ENCODE measurements around the gene TMEM187. TPM values are rescaled to one million over a fixed set of nuclear protein-coding genes. Genes with fewer than 3 reads are reported as not detected.
A peak's percentile ranks its signal among the peaks of the same experiment; 100 is the strongest.

Gene TMEM187
- polyA plus RNA-seq, 1 experiment: 8.7 TPM

GRCh38 chrX:153952373-153953026 lies 20.1 kb upstream of the TMEM187 start:
- no peak for DNase-seq (ENCODE audit: low read depth)
- Histone ChIP-seq H3K27me3 (ENCODE audit: control insufficient read depth, insufficient read depth, low read length) (no peaks in the 10 kb centered on the region), H3K36me3 (ENCODE audit: control insufficient read depth, insufficient read depth, low read length) (peaks cover 35% of the 10 kb centered on the region), H3K4me3 (ENCODE audit: low read depth, low read length) (no peak overlapping the region)
- ChIA-PET CTCF (interaction anchor here (0.6 to 2.0 kb wide), 4 partner anchors 14 to 285 kb away, joined by 3 to 10 read pairs (median 3); no protein-coding TSS in a partner anchor), POLR2A (no interaction called here)
- no peak for TF ChIP-seq CTCF (IDR thresholded peaks at IDR 0.05; ENCODE audit: insufficient read depth, low read depth, low read length)

- Histone ChIP-seq H3K36me3 (ENCODE audit: control insufficient read depth, insufficient read depth, low read length) (peaks cover 34% of the 10 kb centered on the region), H3K4me3 (ENCODE audit: low read depth, low read length) (no peak overlapping the region), H3K27me3 (ENCODE audit: control insufficient read depth, insufficient read depth, low read length) (no peaks in the 10 kb centered on the region)
- ChIA-PET CTCF (interaction anchor here (0.6 to 2.0 kb wide), 5 partner anchors 13 to 285 kb away, joined by 3 to 10 read pairs (median 3); no protein-coding TSS in a partner anchor), POLR2A (no interaction called here)
- TF ChIP-seq CTCF (IDR thresholded peaks at IDR 0.05; ENCODE audit: insufficient read depth, low read depth, low read length): peak; percentile 90
- DNase-seq (ENCODE audit: low read depth): no peak
Observed at GRCh38 chrX:153953342-153953830, 19.2 kb upstream of the TMEM187 start.

GRCh38 chrX:153953892-153954557 lies 18.5 kb upstream of the TMEM187 start:
- H3K4me3 ChIP-seq (ENCODE audit: low read depth, low read length): no peak overlapping the region
- POLR2A ChIA-PET: no interaction called here
- DNase-seq (ENCODE audit: low read depth): no peak
- CTCF ChIA-PET: interaction anchor here (0.6 to 2.0 kb wide), 2 partner anchors 16 to 187 kb away, joined by 3 to 10 read pairs; no protein-coding TSS in a partner anchor
- H3K27me3 ChIP-seq (ENCODE audit: control insufficient read depth, insufficient read depth, low read length): no peaks in the 10 kb centered on the region
- TF ChIP-seq CTCF (IDR thresholded peaks at IDR 0.05; ENCODE audit: insufficient read depth, low read depth, low read length): no peak
- H3K36me3 ChIP-seq (ENCODE audit: control insufficient read depth, insufficient read depth, low read length): peaks cover 35% of the 10 kb centered on the region

- CTCF ChIA-PET: no interaction called here
- no peaks in the 10 kb centered on the region for H3K27me3 ChIP-seq (ENCODE audit: control insufficient read depth, insufficient read depth, low read length)
- TF ChIP-seq CTCF (IDR thresholded peaks at IDR 0.05; ENCODE audit: insufficient read depth, low read depth, low read length): no peak
- POLR2A ChIA-PET: no interaction called here
- H3K4me3 ChIP-seq (ENCODE audit: low read depth, low read length): no peak overlapping the region
- DNase-seq (ENCODE audit: low read depth): no peak
- H3K36me3 ChIP-seq (ENCODE audit: control insufficient read depth, insufficient read depth, low read length): peaks cover 37% of the 10 kb centered on the region
Observed at GRCh38 chrX:153954558-153955227, 17.9 kb upstream of the TMEM187 start.

GRCh38 chrX:153955228-153955732 lies 17.3 kb upstream of the TMEM187 start:
- TF ChIP-seq CTCF (IDR thresholded peaks at IDR 0.05; ENCODE audit: insufficient read depth, low read depth, low read length): no peak
- no peaks in the 10 kb centered on the region for H3K27me3 ChIP-seq (ENCODE audit: control insufficient read depth, insufficient read depth, low read length)
- H3K4me3 ChIP-seq (ENCODE audit: low read depth, low read length): no peak overlapping the region
- ChIA-PET POLR2A (no interaction called here), CTCF (no interaction called here)
- no peak for DNase-seq (ENCODE audit: low read depth)
- H3K36me3 ChIP-seq (ENCODE audit: control insufficient read depth, insufficient read depth, low read length): peaks cover 39% of the 10 kb centered on the region
